ENCODE measurements around the gene MT1A. TPM values are rescaled to one million over a fixed set of nuclear protein-coding genes. Genes with fewer than 3 reads are reported as not detected.
A peak's percentile ranks its signal among the peaks of the same experiment; 100 is the strongest.

MT1A gene
- total RNA-seq, 1 experiment from 2014 or later: not detected

GRCh38 chr16:56643833-56644232 lies 5.4 kb downstream of the MT1A start:
- ATAC-seq: no peak
- Histone ChIP-seq H3K4me3 (replicated peaks in 1 of 2; ENCODE audit: low read depth in 1 of 2, low read length in 2 of 2) (peak overlapping the region; percentile 17 to 46), H2AFZ (ENCODE audit: low read depth, low read length, poor library complexity, severe bottlenecking) (peak overlapping the region; percentile 46), H3K4me1 (ENCODE audit: control insufficient read depth in 1 of 2, insufficient read depth in 2 of 2, low read length in 2 of 2) (peaks cover 11 to 21% of the 10 kb centered on the region in 2 experiments), H3K27me3 (ENCODE audit: insufficient read depth, low read length) (no peaks in the 10 kb centered on the region), H4K20me1 (ENCODE audit: insufficient read depth) (no peaks in the 10 kb centered on the region), H3K9me3 (ENCODE audit: control insufficient read depth in 1 of 2, insufficient read depth in 1 of 2, low read depth in 1 of 2, low read length in 2 of 2) (no peaks in the 10 kb centered on the region), H3K79me2 (ENCODE audit: insufficient read depth, low read length) (no peaks in the 10 kb centered on the region), H3K27ac (ENCODE audit: low read depth, low read length) (no peak overlapping the region), H3K36me3 (ENCODE audit: control insufficient read depth in 1 of 2, insufficient read depth in 2 of 2, low read length in 2 of 2) (no peaks in the 10 kb centered on the region), H3K4me2 (ENCODE audit: low read length) (peak overlapping the region; percentile 72), H3K9ac (ENCODE audit: low read length) (peak overlapping the region; percentile 43; the same call in 1 of the 2 replicates), H3K9me2 (ENCODE audit: insufficient read depth) (no peaks in the 10 kb centered on the region)
- ChIA-PET RAD21 (ENCODE audit: low non-redundant PET in 1 of 2, low total read pairs in 2 of 2, uncharacterized antibody in 2 of 2, unreplicated experiment in 2 of 2) (interaction anchor here (0.8 to 1.1 kb wide), 2 partner anchors 17 to 58 kb away, joined by 4 to 5 read pairs; no protein-coding TSS in a partner anchor), CTCF (interaction anchor here (0.6 to 2.4 kb wide), 8 partner anchors 13 to 1565 kb away, joined by 3 to 11 read pairs (median 3); no protein-coding TSS in a partner anchor), POLR2A (interaction anchor here (0.8 to 2.8 kb wide), 8 partner anchors 9 to 35 kb away, joined by 3 to 47 read pairs (median 4); partner anchors contain the start of genes MT1E and MT2A)
- intact Hi-C loops (cut with micrococcal nuclease): no loop called here
- no peak for DNase-seq (ENCODE audit: low read depth, low spot score)
- BruUV-seq (replicated peaks): no TSS peak
- no peak for TF ChIP-seq CTCF (IDR thresholded peaks at IDR 0.05 in 2 of 3, conservative IDR thresholded peaks at IDR 0.05 in 1 of 3; ENCODE audit: borderline replicate concordance in 1 of 3, insufficient read depth in 1 of 3, low read depth in 2 of 3, low read length in 2 of 3)
- TF ChIP-seq RAD21 (IDR thresholded peaks at IDR 0.05; ENCODE audit: low read depth): no peak
- no peak for TF ChIP-seq SP1 (IDR thresholded peaks at IDR 0.05; ENCODE audit: low read depth)
- no peak for TF ChIP-seq TCF7L2 (IDR thresholded peaks at IDR 0.05; ENCODE audit: borderline replicate concordance, extremely low read depth, insufficient read depth, insufficient read length)
- no peak for TF ChIP-seq FOSL1 (IDR thresholded peaks at IDR 0.05; ENCODE audit: low read depth)
- no peak for TF ChIP-seq CBX3 (IDR thresholded peaks at IDR 0.05; ENCODE audit: low read depth)
- TF ChIP-seq EZH2 (IDR thresholded peaks at IDR 0.05): no peak
- TF ChIP-seq YY1 (IDR thresholded peaks at IDR 0.05; ENCODE audit: extremely low read depth, insufficient replicate concordance, low read depth, low read length): no peak

Data from HCT116 (cell line).